RWPE2 (cell line): Measurements from ENCODE around the gene SLC22A2.

ENCODE experiments used
- ATAC-seq: fragments of 200-7000 bp; cut with Tn5 transposase; 3 replicates; pipeline ENCODE4 v1.9.1; 2021; ENCODE audit warnings: low read depth
- DNase-seq: peaks from one replicate; pipeline ENCODE4 v3.0.0-alpha.2; 2020; ENCODE audit warnings: low spot score
- H3K27ac ChIP-seq: fragments of 450-650 bp; 2 replicates; pipeline ENCODE4 v1.5.1; 2017; ENCODE audit warnings: mild to moderate bottlenecking; ENCODE audit not compliant: poor library complexity, severe bottlenecking
- H3K27me3 ChIP-seq: fragments of 250-450 bp; sonication (Bioruptor Pico); 2 replicates; pipeline ENCODE4 v1.5.1; 2021; ENCODE audit warnings: mild to moderate bottlenecking, moderate library complexity; ENCODE audit not compliant: insufficient read depth, poor library complexity, severe bottlenecking
- H3K36me3 ChIP-seq: fragments of 250-450 bp; sonication (Bioruptor Pico); 2 replicates; pipeline ENCODE4 v1.5.1; 2020; ENCODE audit warnings: low read depth, mild to moderate bottlenecking, moderate library complexity
- H3K4me1 ChIP-seq: fragments of 250-450 bp; sonication (Bioruptor Pico); 2 replicates; pipeline ENCODE4 v1.5.1; 2021; ENCODE audit warnings: mild to moderate bottlenecking, moderate library complexity; ENCODE audit not compliant: insufficient read depth, poor library complexity, severe bottlenecking
- H3K4me3 ChIP-seq: fragments of 250-450 bp; sonication (Bioruptor Pico); 2 replicates; pipeline ENCODE4 v1.5.1; 2021; ENCODE audit warnings: mild to moderate bottlenecking, moderate library complexity; ENCODE audit not compliant: severe bottlenecking
- H3K9me3 ChIP-seq: fragments of 250-450 bp; sonication (Bioruptor Pico); 2 replicates; pipeline ENCODE4 v1.5.1; 2021; ENCODE audit warnings: mild to moderate bottlenecking, moderate library complexity; ENCODE audit not compliant: severe bottlenecking
- CTCF ChIP-seq: fragments of 450-650 bp; IDR thresholded peaks from one replicate; pipeline ENCODE4 v1.5.1; 2017; ENCODE audit warnings: mild to moderate bottlenecking, moderate library complexity; ENCODE audit not compliant: poor library complexity, severe bottlenecking

The SLC22A2 gene

GRCh38 chr6:160194808-160195207, 63.8 kb downstream of the SLC22A2 start:
- TF ChIP-seq CTCF = no peak
- H3K27ac ChIP-seq = no peak overlapping the region
- no peaks in the 10 kb centered on the region for H3K4me1 ChIP-seq
- DNase-seq = no peak
- peaks cover 1% of the 10 kb centered on the region for H3K9me3 ChIP-seq
- no peak overlapping the region for H3K4me3 ChIP-seq
- no peaks in the 10 kb centered on the region for H3K27me3 ChIP-seq
- H3K36me3 ChIP-seq = no peaks in the 10 kb centered on the region
- no peak for ATAC-seq

- ATAC-seq (no peak), DNase-seq (no peak)
- H3K4me3 ChIP-seq = no peak overlapping the region
- H3K36me3 ChIP-seq = no peaks in the 10 kb centered on the region
- H3K4me1 ChIP-seq = no peaks in the 10 kb centered on the region
- TF ChIP-seq CTCF = no peak
- no peaks in the 10 kb centered on the region for H3K27me3 ChIP-seq
- H3K9me3 ChIP-seq = peaks cover 1% of the 10 kb centered on the region
- no peak overlapping the region for H3K27ac ChIP-seq
These were observed 65.8 kb downstream of the SLC22A2 start for GRCh38 chr6:160192840-160193239.

GRCh38 chr6:160190973-160191372, 67.6 kb downstream of the SLC22A2 start:
- Histone ChIP-seq H3K27ac (no peak overlapping the region), H3K27me3 (no peaks in the 10 kb centered on the region), H3K9me3 (peaks cover 1% of the 10 kb centered on the region), H3K4me3 (no peak overlapping the region), H3K4me1 (no peaks in the 10 kb centered on the region), H3K36me3 (no peaks in the 10 kb centered on the region)
- no peak for ATAC-seq
- no peak for TF ChIP-seq CTCF
- DNase-seq = no peak

GRCh38 chr6:160190081-160190480, 68.5 kb downstream of the SLC22A2 start:
- Histone ChIP-seq H3K27ac (no peak overlapping the region), H3K27me3 (no peaks in the 10 kb centered on the region), H3K4me1 (no peaks in the 10 kb centered on the region), H3K36me3 (no peaks in the 10 kb centered on the region), H3K9me3 (peaks cover 1% of the 10 kb centered on the region), H3K4me3 (no peak overlapping the region)
- no peak for ATAC-seq
- TF ChIP-seq CTCF = no peak
- DNase-seq = no peak

- peak; percentile 52; the same call in 2 of the 3 replicates for ATAC-seq
- no peak overlapping the region for H3K4me3 ChIP-seq
- TF ChIP-seq CTCF = no peak
- H3K9me3 ChIP-seq = peaks cover 1% of the 10 kb centered on the region
- DNase-seq = no peak
- no peaks in the 10 kb centered on the region for H3K36me3 ChIP-seq
- H3K27ac ChIP-seq = no peak overlapping the region
- H3K4me1 ChIP-seq = no peaks in the 10 kb centered on the region
- H3K27me3 ChIP-seq = no peaks in the 10 kb centered on the region
These were observed 69.8 kb downstream of the SLC22A2 start for GRCh38 chr6:160188773-160189172.
